ENCODE measurements around the gene DPH6.

DPH6 gene

GRCh38 chr15:35549567-35549966 lies 3.6 kb upstream of the DPH6 start:
- TF ChIP-seq PPARA (CRISPR knock-in tag; IDR thresholded peaks at IDR 0.05; ENCODE audit: borderline replicate concordance), result no peak
- TF ChIP-seq, protein P1, sequence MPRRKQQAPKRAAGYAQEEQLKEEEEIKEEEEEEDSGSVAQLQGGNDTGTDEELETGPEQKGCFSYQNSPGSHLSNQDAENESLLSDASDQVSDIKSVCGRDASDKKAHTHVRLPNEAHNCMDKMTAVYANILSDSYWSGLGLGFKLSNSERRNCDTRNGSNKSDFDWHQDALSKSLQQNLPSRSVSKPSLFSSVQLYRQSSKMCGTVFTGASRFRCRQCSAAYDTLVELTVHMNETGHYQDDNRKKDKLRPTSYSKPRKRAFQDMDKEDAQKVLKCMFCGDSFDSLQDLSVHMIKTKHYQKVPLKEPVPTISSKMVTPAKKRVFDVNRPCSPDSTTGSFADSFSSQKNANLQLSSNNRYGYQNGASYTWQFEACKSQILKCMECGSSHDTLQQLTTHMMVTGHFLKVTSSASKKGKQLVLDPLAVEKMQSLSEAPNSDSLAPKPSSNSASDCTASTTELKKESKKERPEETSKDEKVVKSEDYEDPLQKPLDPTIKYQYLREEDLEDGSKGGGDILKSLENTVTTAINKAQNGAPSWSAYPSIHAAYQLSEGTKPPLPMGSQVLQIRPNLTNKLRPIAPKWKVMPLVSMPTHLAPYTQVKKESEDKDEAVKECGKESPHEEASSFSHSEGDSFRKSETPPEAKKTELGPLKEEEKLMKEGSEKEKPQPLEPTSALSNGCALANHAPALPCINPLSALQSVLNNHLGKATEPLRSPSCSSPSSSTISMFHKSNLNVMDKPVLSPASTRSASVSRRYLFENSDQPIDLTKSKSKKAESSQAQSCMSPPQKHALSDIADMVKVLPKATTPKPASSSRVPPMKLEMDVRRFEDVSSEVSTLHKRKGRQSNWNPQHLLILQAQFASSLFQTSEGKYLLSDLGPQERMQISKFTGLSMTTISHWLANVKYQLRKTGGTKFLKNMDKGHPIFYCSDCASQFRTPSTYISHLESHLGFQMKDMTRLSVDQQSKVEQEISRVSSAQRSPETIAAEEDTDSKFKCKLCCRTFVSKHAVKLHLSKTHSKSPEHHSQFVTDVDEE (CRISPR knock-in tag; IDR thresholded peaks at IDR 0.05), result no peak
- TF ChIP-seq TOX (CRISPR knock-in tag; IDR thresholded peaks at IDR 0.05; ENCODE audit: borderline replicate concordance), result no peak
- no peak for TF ChIP-seq CREB5 (CRISPR knock-in tag; IDR thresholded peaks at IDR 0.05; ENCODE audit: low read depth)
- ATAC-seq, result no peak

DNA sequence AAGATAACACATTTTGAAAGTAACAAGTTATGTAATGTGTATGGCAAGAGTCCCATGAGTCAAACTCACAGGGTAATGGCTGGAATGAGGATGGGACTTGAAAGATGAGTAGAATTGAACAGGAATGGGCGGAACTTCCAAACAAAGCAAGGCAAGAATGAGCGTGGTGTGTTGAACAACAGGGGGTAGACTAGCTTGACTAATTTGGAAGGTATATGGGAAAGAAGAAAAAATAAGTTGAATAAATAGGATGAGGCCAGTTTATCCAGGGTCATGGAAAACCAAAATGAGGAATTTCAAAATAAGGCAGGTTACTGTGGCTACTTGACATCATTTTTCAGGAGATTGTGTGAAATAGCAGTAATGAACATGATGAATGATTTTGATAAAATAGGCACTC lies 2.5 kb upstream of the DPH6 start:
- ATAC-seq, result no peak
- no peak for TF ChIP-seq TOX (CRISPR knock-in tag; IDR thresholded peaks at IDR 0.05; ENCODE audit: borderline replicate concordance)
- TF ChIP-seq CSRNP3 (CRISPR knock-in tag; IDR thresholded peaks at IDR 0.05), result no peak
- TF ChIP-seq ISL1 (CRISPR knock-in tag; IDR thresholded peaks at IDR 0.05), result no peak
- no peak for TF ChIP-seq ZFP3 (CRISPR knock-in tag; IDR thresholded peaks at IDR 0.05)
- TF ChIP-seq, protein P1 (CRISPR knock-in tag; IDR thresholded peaks at IDR 0.05), result no peak
- no peak for TF ChIP-seq RARB (CRISPR knock-in tag; IDR thresholded peaks at IDR 0.05)
- TF ChIP-seq SNAI2 (CRISPR knock-in tag; IDR thresholded peaks at IDR 0.05), result no peak
- no peak for TF ChIP-seq ARNTL (CRISPR knock-in tag; IDR thresholded peaks at IDR 0.05; ENCODE audit: borderline replicate concordance, low read depth)
- no peak for TF ChIP-seq TCF4 (CRISPR knock-in tag; IDR thresholded peaks at IDR 0.05; ENCODE audit: borderline replicate concordance)

DNA sequence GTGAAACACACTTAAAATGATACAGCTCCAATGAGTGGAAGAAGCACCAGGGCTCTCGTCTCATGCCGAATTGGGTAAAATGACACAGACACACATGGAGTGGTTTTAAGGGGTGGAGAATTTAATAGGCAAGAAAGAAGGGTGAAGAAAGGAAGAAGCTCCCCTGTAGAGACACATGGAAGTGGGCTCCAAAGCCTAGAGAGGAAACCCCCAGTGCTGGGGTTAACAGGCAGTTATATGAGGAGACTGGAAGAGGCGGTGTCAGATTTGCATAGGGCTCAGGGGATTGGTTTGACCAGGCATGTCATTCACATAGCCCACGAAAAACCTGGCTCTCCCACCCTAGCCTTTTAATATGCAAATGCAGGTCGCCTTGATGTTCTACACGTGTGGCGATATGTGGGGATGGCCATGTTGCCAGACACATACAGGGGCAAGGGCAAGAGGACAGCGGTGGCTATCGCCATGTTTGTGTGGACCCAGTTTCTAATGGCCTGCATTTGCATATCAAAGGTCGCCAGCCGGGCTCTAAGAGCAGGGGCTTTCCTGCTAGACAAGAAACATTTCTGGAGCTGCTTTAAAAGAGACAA lies 1.9 kb upstream of the DPH6 start:
- no peak for TF ChIP-seq PPARA (CRISPR knock-in tag; IDR thresholded peaks at IDR 0.05; ENCODE audit: borderline replicate concordance)
- TF ChIP-seq ZC3H10 (CRISPR knock-in tag; IDR thresholded peaks at IDR 0.05), result no peak
- no peak for TF ChIP-seq CREB5 (CRISPR knock-in tag; IDR thresholded peaks at IDR 0.05; ENCODE audit: low read depth)
- TF ChIP-seq, protein P1 (CRISPR knock-in tag; IDR thresholded peaks at IDR 0.05), result no peak
- TF ChIP-seq TCF4 (CRISPR knock-in tag; IDR thresholded peaks at IDR 0.05; ENCODE audit: borderline replicate concordance), result no peak
- TF ChIP-seq ZNF8 (CRISPR knock-in tag; IDR thresholded peaks at IDR 0.05), result no peak
- TF ChIP-seq BACH2 (CRISPR knock-in tag; IDR thresholded peaks at IDR 0.05; ENCODE audit: borderline replicate concordance), result no peak
- TF ChIP-seq OSR1 (CRISPR knock-in tag; IDR thresholded peaks at IDR 0.05), result no peak
- TF ChIP-seq ISL1 (CRISPR knock-in tag; IDR thresholded peaks at IDR 0.05), result no peak
- no peak for TF ChIP-seq CSDC2 (CRISPR knock-in tag; IDR thresholded peaks at IDR 0.05)
- TF ChIP-seq RARB (CRISPR knock-in tag; IDR thresholded peaks at IDR 0.05), result no peak
- no peak for ATAC-seq
